Endothelial cell of hepatic sinusoid (primary cell): Measurements from ENCODE around the gene HBG1.

Experiments
- in situ Hi-C: cut with HindIII; loops from 2 replicates; pipeline ENCODE4 v1.10.0; 2017; ENCODE audit warnings: low sequenced_read_pairs

The HBG1 gene

DNA sequence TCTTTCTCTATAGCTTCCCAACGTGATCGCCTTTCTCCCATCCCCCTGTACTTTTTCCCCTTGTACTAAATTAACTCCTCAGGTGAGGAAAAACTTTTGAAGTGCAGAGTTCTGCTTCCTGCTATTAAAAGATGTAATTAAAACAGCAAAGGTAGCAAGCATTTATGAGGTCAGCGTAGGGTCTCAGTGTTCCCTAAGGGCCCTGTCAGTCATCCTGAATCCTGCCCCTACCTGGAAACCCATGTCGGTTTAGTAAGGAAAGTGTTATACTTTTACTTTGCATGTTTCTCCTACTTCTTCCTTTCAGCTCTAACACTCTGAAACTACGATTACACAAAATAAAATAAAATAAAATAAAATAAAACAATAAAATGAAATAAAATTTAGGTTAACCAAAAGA lies 21.5 kb downstream of the HBG1 start:
- in situ Hi-C loops, result no loop called here

DNA sequence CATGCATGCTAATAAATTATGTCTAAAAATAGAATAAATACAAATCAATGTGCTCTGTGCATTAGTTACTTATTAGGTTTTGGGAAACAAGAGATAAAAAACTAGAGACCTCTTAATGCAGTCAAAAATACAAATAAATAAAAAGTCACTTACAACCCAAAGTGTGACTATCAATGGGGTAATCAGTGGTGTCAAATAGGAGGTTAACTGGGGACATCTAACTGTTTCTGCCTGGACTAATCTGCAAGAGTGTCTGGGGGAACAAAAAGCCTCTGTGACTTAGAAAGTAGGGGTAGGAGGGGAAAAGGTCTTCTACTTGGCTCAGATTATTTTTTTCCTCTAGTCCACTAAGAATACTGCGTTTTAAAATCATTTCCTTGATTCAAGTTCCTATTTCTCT lies 22.0 kb downstream of the HBG1 start:
- in situ Hi-C loops, result no loop called here

DNA sequence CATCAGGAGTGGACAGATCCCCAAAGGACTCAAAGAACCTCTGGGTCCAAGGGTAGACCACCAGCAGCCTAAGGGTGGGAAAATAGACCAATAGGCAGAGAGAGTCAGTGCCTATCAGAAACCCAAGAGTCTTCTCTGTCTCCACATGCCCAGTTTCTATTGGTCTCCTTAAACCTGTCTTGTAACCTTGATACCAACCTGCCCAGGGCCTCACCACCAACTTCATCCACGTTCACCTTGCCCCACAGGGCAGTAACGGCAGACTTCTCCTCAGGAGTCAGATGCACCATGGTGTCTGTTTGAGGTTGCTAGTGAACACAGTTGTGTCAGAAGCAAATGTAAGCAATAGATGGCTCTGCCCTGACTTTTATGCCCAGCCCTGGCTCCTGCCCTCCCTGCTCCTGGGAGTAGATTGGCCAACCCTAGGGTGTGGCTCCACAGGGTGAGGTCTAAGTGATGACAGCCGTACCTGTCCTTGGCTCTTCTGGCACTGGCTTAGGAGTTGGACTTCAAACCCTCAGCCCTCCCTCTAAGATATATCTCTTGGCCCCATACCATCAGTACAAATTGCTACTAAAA lies 22.8 kb downstream of the HBG1 start, which contains the start of gene HBB:
HBB (minus strand) TSS at position 340 of the 579 bp plus-strand sequence; CDS start at position 290, 50 bp downstream.
- in situ Hi-C loops, result no loop called here

DNA sequence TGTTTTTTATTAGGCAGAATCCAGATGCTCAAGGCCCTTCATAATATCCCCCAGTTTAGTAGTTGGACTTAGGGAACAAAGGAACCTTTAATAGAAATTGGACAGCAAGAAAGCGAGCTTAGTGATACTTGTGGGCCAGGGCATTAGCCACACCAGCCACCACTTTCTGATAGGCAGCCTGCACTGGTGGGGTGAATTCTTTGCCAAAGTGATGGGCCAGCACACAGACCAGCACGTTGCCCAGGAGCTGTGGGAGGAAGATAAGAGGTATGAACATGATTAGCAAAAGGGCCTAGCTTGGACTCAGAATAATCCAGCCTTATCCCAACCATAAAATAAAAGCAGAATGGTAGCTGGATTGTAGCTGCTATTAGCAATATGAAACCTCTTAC lies 24.2 kb downstream of the HBG1 start:
- in situ Hi-C loops, result no loop called here

DNA sequence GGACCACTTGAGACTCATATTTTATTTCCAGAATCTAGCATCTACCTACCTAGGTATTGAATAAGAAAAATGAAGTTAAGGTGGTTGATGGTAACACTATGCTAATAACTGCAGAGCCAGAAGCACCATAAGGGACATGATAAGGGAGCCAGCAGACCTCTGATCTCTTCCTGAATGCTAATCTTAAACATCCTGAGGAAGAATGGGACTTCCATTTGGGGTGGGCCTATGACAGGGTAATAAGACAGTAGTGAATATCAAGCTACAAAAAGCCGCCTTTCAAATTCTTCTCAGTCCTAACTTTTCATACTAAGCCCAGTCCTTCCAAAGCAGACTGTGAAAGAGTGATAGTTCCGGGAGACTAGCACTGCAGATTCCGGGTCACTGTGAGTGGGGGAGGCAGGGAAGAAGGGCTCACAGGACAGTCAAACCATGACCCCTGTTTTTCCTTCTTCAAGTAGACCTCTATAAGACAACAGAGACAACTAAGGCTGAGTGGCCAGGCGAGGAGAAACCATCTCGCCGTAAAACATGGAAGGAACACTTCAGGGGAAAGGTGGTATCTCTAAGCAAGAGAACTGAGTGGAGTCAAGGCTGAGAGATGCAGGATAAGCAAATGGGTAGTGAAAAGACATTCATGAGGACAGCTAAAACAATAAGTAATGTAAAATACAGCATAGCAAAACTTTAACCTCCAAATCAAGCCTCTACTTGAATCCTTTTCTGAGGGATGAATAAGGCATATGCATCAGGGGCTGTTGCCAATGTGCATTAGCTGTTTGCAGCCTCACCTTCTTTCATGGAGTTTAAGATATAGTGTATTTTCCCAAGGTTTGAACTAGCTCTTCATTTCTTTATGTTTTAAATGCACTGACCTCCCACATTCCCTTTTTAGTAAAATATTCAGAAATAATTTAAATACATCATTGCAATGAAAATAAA lies 24.8 kb downstream of the HBG1 start:
- in situ Hi-C loops, result no loop called here

DNA sequence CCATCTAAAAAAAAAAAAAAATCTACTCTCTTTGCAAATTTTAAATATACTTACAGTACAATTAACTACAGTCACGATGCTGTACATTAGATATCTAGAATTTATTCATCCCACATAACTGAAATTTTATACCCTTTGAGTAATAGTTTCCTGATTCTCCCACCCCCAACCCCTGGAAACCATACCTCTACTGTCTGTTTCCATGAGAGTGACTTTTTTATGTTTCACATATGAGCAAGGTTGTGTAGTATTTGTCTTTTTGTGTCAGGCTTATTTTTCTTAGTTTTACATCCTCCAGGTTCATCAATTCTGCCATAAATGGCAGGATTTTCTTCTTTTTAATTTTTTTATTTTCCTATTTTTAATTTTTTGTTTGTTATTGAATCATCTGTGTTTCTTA lies 26.0 kb downstream of the HBG1 start:
- in situ Hi-C loops, result no loop called here

DNA sequence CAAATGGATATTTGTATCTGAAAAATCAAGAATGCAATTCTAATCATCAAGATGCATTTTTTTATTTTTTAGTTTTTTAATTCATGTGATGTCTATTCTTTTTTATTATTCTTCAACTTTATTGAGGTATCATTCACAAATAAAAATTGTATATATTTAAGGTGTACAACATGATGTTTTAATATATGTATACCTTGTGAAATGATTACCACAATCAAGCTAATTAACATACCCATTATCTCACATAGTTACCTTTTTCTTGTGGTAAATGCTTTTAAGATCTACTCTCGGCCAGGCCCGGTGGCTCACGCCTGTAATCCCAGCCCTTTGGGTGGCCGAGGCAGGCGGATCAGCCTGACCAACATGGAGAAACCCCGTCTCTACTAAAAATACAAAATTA lies 26.5 kb downstream of the HBG1 start:
- in situ Hi-C loops, result no loop called here

DNA sequence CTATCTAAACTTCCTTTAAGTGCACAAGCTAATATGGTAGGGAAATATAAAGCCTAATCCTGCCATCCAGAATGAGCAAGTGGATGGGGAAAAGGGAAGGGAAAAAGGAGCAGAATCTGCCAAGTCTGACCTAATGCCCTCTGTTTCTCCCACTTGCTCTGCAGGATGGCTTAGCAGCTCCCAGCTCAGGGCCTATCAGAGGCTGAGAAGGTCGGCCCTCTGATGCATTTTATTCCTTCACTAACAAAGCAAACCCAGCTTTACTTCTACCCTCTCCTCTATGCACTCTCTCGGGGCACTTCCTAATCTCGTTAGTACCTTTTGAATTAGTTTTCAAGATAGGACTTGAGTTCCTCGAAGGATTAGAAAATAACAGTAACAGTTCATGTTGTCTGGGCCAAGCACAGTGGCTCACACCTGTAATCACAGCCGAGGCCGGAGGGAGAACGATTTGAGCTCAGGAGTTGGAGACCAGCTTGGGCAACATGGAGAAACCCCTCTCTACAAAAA lies 39.2 kb downstream of the HBG1 start:
- in situ Hi-C loops, result no loop called here

DNA sequence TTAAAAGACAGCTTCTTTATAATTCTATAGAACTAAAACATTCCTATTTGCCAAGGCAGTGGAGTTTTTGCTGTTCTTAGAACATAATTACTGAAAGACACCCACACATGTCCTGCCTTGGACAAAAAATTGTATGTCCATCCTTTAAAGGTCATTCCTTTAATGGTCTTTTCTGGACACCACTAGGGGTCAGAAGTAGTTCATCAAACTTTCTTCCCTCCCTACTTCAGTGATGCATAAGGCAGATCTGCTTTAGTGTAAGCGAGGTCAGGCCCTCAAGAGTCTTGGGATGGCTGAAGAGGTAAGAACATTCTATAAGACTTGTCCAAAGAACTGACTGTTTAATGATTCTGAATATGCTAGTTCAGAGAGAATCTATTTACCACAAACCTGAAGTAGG lies 44.9 kb downstream of the HBG1 start:
- in situ Hi-C loops, result no loop called here

DNA sequence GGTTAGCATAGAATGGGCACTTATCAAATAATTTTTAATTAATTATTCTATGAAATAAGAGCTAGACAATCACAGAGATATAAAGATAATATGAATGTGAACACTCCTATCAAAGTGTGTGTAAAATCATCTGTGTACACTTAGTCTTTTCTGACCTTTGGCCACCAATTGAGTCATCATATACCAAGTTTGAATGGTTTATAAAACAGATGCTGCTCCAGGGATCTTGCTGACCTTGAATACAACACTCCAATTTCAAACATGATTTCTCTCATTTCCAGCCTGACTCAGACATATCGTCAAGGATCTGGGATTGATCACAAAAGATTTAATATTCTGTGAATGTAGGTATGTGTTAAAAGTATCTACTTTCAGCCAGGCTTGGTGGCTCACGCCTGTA lies 46.3 kb downstream of the HBG1 start:
- in situ Hi-C loops, result no loop called here

DNA sequence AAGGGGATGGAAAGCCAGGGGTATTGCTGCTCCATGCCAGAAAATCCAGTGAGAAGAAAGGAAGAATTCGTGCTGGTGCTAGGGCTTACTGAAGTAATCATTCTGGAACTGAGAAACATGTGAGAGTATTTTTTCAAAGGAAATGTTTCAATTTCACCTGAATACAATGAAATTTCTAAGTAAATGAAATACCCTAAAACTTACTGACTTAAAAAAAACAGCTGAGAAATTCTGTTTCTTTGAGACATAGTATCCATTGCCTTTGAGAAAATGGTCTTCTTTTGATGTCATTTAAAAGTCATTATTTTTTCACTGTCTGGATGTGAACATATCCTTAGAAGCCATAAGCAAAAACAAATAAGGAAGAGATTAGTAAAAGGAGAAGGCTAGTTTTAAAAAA lies 49.1 kb downstream of the HBG1 start, which contains the start of gene OR51V1:
OR51V1 (minus strand) TSS at position 101 of the 400 bp plus-strand sequence; CDS start at position 101, 0 bp downstream.
- in situ Hi-C loops, result no loop called here

DNA sequence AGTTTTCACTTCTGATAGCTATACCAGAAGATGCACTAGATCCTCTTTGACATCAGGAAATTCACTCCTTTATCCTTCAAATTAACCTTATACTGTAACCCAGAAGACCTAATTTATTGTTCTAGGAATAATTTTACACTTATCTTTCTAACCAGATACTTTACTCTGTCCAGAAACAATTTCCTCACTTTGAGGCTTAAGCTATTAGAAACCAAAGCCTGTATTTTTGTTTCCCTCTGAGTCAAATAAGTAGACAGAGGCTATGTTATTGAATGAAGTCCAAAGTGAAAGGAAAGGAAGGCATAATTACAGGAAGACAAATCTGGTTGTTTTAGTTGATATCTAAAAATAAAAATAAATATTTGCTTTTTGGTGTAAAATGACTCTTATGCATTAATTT lies 51.4 kb downstream of the HBG1 start:
- in situ Hi-C loops, result no loop called here
